Inflammatory macrophage (primary cell): Measurements from ENCODE around the gene CES2.
"Not testable (repeated sequence)": the region's sequence is repeated elsewhere in the genome, so short reads cannot be mapped to it uniquely, and the experiment has no call there.

Experiments used
- DNase-seq, 2 donors: peaks; one replicate each; pipeline ENCODE4 v3.0.0-alpha.2; 2020 to 2022

The CES2 gene

GRCh38 chr16:66984892-66985311 lies 49.6 kb downstream of the CES2 start:
- DNase-seq: no peak

GRCh38 chr16:66986559-66986958 lies 51.2 kb downstream of the CES2 start:
- DNase-seq: no peak

- no peak for DNase-seq
Observed at GRCh38 chr16:66988197-66988788, 53.0 kb downstream of the CES2 start, which contains the start of gene CES4A. CES4A (plus strand) TSS chr16:66988589; CDS start chr16:66988773, 184 bp downstream.

GRCh38 chr16:66991545-66992077 lies 56.3 kb downstream of the CES2 start:
- no peak for DNase-seq

- not testable (repeated sequence) for DNase-seq
Observed at GRCh38 chr16:66993558-66993957, 58.2 kb downstream of the CES2 start.
